ENCODE measurements around the gene NCEH1.

Gene NCEH1

DNA sequence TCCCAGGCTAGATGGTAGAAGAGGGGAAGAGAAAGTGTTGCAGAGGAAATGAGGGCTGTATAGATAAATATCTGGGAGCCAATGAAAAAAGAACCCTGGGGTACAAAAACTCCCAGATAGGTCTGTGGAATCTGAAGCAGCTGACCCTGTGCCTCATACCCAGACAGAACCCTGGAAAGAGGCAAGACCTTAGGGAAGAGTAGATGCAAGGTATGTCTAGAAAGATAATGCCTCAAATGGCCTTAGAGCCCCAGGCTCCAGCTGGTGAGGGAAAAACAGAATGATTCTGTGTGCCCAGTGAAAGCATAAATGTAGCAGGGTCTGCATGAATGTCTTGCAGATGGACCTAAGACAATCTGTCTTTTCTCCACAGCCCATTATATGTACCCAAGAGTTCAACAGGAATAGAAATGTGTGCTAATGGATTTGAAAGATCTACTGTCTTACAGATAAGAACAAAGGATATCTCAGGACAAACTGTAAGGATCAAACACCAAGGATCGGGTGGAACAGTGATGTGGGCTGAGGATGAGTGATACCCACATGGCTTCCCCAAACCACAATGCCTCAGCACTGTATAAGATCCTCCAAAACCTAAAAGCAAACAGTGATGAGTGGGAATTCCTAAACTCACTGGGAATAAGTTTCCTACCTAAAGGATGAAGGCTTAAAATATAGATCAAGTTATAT is 58.8 kb downstream of the NCEH1 start:
- Histone ChIP-seq H3K4me3 (ENCODE audit: low read length) (no peak overlapping the region), H3K9ac (ENCODE audit: low read length) (no peak overlapping the region), H3K36me3 (ENCODE audit: control insufficient read depth, low read depth, low read length) (no peaks in the 10 kb centered on the region), H3K9me3 (ENCODE audit: control insufficient read depth, low read depth, low read length) (no peaks in the 10 kb centered on the region), H3K4me1 (ENCODE audit: control insufficient read depth, low read depth, low read length) (no peaks in the 10 kb centered on the region), H3K27me3 (ENCODE audit: control insufficient read depth, insufficient read depth, low read length) (no peaks in the 10 kb centered on the region), H3K27ac (ENCODE audit: low read length) (no peak overlapping the region)

DNA sequence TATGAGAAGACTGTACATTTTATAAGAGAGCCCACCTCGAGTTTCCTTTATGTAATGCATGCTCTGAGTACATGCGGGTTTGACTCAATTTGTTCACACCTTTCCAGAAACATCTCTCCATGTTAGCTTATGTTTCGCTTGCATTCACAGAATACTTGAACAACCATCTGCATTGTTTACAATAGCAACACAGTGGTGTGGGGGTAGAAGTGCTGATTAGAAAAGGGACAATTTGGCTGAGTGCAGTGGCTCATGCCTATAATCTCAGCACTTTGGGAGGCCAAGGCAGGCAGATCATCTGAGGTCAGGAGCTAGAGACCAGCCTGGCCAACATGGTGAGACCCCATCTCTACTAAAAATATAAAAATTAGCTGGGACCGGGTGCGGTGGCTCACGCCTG is 60.9 kb downstream of the NCEH1 start:
- H3K4me3 ChIP-seq (ENCODE audit: low read length): no peak overlapping the region
- H3K4me1 ChIP-seq (ENCODE audit: control insufficient read depth, low read depth, low read length): no peaks in the 10 kb centered on the region
- H3K36me3 ChIP-seq (ENCODE audit: control insufficient read depth, low read depth, low read length): no peaks in the 10 kb centered on the region
- no peaks in the 10 kb centered on the region for H3K27me3 ChIP-seq (ENCODE audit: control insufficient read depth, insufficient read depth, low read length)
- no peak overlapping the region for H3K27ac ChIP-seq (ENCODE audit: low read length)
- no peak overlapping the region for H3K9ac ChIP-seq (ENCODE audit: low read length)
- no peaks in the 10 kb centered on the region for H3K9me3 ChIP-seq (ENCODE audit: control insufficient read depth, low read depth, low read length)

DNA sequence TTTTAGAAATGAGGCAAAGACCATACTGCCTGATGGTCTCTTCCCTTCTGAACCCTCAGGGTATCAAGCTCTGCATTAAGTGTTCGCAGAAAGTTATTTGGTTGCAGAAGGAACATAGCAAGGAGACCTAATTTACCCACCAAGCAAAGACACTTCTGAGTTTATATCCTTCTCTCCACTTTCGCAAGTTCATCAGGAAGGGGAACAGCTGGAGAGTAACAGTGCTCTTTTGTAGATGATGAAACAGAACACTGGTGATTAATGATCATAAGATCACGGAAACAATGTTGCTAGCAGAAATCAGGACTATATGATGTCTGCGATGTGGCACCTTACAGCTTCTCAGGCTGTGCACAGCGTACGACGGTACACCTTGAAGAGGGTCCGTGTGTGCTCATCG is 62.1 kb downstream of the NCEH1 start:
- no peak overlapping the region for H3K27ac ChIP-seq (ENCODE audit: low read length)
- H3K9ac ChIP-seq (ENCODE audit: low read length): no peak overlapping the region
- H3K36me3 ChIP-seq (ENCODE audit: control insufficient read depth, low read depth, low read length): no peaks in the 10 kb centered on the region
- no peak overlapping the region for H3K4me3 ChIP-seq (ENCODE audit: low read length)
- no peaks in the 10 kb centered on the region for H3K4me1 ChIP-seq (ENCODE audit: control insufficient read depth, low read depth, low read length)
- no peaks in the 10 kb centered on the region for H3K27me3 ChIP-seq (ENCODE audit: control insufficient read depth, insufficient read depth, low read length)
- H3K9me3 ChIP-seq (ENCODE audit: control insufficient read depth, low read depth, low read length): no peaks in the 10 kb centered on the region

DNA sequence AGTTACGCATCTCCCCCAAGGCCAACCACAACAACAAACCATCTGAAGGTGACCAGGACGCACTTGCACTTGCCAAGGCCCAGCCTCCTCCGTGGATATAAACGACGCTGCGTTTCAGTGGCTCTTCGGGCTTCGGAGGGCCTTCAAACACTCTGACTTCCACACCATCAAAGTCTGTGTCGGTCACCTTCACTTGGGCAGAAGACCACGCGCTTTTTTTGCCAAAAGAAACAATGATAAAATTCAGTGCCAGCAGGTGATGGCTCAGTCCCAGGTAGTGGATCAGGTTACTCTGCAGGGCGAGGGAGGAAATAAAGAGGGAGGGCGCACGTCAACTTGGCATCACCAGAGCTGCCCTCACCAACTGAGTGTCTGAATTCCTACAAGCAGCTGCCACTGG is 63.0 kb downstream of the NCEH1 start:
- H3K9ac ChIP-seq (ENCODE audit: low read length): no peak overlapping the region
- no peak overlapping the region for H3K4me3 ChIP-seq (ENCODE audit: low read length)
- H3K36me3 ChIP-seq (ENCODE audit: control insufficient read depth, low read depth, low read length): no peaks in the 10 kb centered on the region
- H3K27me3 ChIP-seq (ENCODE audit: control insufficient read depth, insufficient read depth, low read length): no peaks in the 10 kb centered on the region
- H3K27ac ChIP-seq (ENCODE audit: low read length): no peak overlapping the region
- H3K4me1 ChIP-seq (ENCODE audit: control insufficient read depth, low read depth, low read length): no peaks in the 10 kb centered on the region
- H3K9me3 ChIP-seq (ENCODE audit: control insufficient read depth, low read depth, low read length): no peaks in the 10 kb centered on the region

DNA sequence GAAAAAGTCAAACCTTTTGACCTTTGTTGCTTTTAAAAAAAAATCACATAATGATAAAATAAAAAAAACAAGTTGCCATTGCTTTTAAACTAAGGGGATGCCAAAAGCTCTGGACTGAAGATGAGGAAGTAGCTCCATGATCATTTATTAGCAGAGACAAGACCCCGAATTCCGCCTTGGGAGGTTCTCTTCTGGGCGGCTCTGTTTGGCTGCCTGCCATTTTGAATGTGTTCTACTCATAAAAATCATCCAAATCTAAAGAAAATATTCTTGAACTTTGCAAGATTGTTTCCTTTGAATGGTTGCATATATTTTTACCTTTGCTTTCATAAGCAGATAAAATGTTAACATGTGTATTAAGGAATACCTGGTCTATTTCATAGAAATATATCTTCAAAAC is 63.8 kb downstream of the NCEH1 start:
- H3K4me3 ChIP-seq (ENCODE audit: low read length): no peak overlapping the region
- H3K27ac ChIP-seq (ENCODE audit: low read length): no peak overlapping the region
- no peak overlapping the region for H3K9ac ChIP-seq (ENCODE audit: low read length)
- no peaks in the 10 kb centered on the region for H3K36me3 ChIP-seq (ENCODE audit: control insufficient read depth, low read depth, low read length)
- H3K9me3 ChIP-seq (ENCODE audit: control insufficient read depth, low read depth, low read length): no peaks in the 10 kb centered on the region
- H3K4me1 ChIP-seq (ENCODE audit: control insufficient read depth, low read depth, low read length): no peaks in the 10 kb centered on the region
- H3K27me3 ChIP-seq (ENCODE audit: control insufficient read depth, insufficient read depth, low read length): no peaks in the 10 kb centered on the region

DNA sequence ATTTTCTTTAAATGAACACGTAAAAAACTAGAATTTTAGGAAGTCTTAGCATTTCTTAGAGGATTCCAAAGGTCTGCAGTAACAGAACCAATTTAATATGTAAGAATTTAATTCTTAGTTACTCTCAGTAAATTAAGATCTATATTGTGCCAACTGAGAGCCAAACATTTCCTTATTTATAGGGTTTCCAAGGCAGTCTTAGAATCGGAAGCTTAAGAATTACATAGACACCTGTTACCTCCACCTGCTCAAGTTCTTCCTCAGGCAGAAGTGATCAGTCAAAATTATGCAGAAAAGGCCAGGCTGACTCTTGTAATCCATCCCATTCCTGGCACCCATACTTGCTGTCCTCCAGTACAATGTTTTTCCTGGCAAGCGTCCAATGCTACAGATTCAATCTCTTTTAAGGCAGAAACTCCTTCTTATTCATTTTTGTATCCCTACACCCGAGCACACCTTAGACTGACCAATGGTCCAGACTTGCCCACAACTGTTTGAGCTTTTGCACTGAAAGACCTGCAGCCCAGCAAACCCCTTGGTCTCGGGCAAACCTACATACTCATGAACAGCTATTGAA is 64.3 kb downstream of the NCEH1 start:
- Histone ChIP-seq H3K9me3 (ENCODE audit: control insufficient read depth, low read depth, low read length) (no peaks in the 10 kb centered on the region), H3K27me3 (ENCODE audit: control insufficient read depth, insufficient read depth, low read length) (no peaks in the 10 kb centered on the region), H3K36me3 (ENCODE audit: control insufficient read depth, low read depth, low read length) (no peaks in the 10 kb centered on the region), H3K27ac (ENCODE audit: low read length) (no peak overlapping the region), H3K4me1 (ENCODE audit: control insufficient read depth, low read depth, low read length) (no peaks in the 10 kb centered on the region), H3K4me3 (ENCODE audit: low read length) (no peak overlapping the region), H3K9ac (ENCODE audit: low read length) (no peak overlapping the region)

DNA sequence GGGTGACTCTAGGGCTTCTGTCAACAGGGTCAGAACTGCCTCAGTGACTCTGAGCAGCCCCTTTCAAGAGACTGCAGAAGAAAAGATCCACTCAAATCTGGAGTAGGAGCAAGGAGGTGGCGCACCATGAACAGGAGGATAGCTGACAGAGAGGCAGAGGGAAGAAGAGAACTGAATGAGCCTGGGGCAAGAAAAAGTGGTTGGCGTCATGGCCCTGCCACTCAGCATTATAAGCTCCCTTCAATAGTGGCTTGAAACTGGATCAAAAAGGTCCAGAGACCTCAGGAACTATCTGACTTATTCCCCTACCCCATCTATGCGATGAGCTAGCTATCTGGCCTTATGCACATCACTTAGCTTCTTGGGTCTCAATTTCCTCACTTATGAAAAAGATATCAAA is 66.6 kb downstream of the NCEH1 start:
- Histone ChIP-seq H3K27me3 (ENCODE audit: control insufficient read depth, insufficient read depth, low read length) (no peaks in the 10 kb centered on the region), H3K9me3 (ENCODE audit: control insufficient read depth, low read depth, low read length) (no peaks in the 10 kb centered on the region), H3K9ac (ENCODE audit: low read length) (no peak overlapping the region), H3K36me3 (ENCODE audit: control insufficient read depth, low read depth, low read length) (no peaks in the 10 kb centered on the region), H3K27ac (ENCODE audit: low read length) (no peak overlapping the region), H3K4me1 (ENCODE audit: control insufficient read depth, low read depth, low read length) (no peaks in the 10 kb centered on the region), H3K4me3 (ENCODE audit: low read length) (no peak overlapping the region)

DNA sequence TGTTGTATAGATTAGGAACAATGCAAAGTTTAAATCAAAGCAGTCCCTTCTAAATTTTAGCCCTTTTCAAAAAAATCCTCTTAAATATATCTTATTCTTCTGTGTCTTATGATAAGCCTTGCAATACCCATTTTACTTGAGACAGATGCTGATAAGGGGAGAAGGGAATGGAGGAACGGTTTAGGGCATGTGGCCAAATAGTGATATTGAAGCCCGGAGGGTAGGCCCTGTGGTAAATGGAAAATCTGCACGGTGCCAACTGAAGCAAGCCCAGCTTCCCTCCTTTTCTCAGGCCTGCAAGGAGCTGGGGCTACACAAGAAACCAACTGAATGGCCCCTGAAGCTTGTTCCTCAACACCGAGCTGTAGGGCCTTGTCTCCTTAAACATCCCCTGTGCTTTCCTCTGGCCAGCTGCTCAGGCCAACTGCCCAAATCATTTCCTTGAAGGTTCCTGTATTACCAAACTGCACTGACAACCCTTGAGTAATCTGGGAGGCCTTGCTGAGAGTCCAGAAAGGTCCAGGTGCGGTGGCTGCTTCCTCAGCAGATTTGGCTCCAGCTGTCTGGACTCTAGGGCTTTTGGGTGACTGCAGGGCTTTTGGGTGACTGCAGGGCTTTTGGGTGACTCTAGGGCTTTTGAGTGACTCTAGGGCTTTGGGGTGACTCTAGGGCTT is 67.2 kb downstream of the NCEH1 start:
- no peaks in the 10 kb centered on the region for H3K36me3 ChIP-seq (ENCODE audit: control insufficient read depth, low read depth, low read length)

DNA sequence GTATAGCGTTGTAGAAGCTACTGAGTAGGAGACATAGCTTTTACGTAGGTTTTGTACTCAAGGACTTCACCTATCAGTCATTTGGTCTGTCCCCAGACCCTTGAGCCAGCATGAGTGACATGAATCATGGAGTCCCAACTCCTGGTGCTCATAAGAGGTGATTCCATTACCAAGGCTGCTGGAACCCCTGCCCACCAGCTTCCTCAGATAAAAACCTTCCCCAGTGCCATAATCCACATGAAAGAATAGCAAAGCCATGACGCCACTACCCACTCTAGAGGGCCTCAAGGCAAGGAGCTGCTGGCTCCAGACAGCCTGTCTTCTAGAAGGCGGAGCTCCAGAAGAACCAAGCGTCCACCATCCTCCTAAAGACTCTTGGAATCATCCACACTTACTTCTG is 69.6 kb downstream of the NCEH1 start:
- Histone ChIP-seq H3K9ac (ENCODE audit: low read length) (no peak overlapping the region), H3K36me3 (ENCODE audit: control insufficient read depth, low read depth, low read length) (no peaks in the 10 kb centered on the region), H3K4me1 (ENCODE audit: control insufficient read depth, low read depth, low read length) (no peaks in the 10 kb centered on the region), H3K9me3 (ENCODE audit: control insufficient read depth, low read depth, low read length) (no peaks in the 10 kb centered on the region), H3K4me3 (ENCODE audit: low read length) (no peak overlapping the region), H3K27ac (ENCODE audit: low read length) (no peak overlapping the region), H3K27me3 (ENCODE audit: control insufficient read depth, insufficient read depth, low read length) (no peaks in the 10 kb centered on the region)

More for the DNA sequence above, 67.2 kb downstream of the NCEH1 start:
- no peak overlapping the region for H3K9ac ChIP-seq (ENCODE audit: low read length)
- no peaks in the 10 kb centered on the region for H3K9me3 ChIP-seq (ENCODE audit: control insufficient read depth, low read depth, low read length)
- H3K4me1 ChIP-seq (ENCODE audit: control insufficient read depth, low read depth, low read length): no peaks in the 10 kb centered on the region
- H3K27me3 ChIP-seq (ENCODE audit: control insufficient read depth, insufficient read depth, low read length): no peaks in the 10 kb centered on the region
- H3K27ac ChIP-seq (ENCODE audit: low read length): no peak overlapping the region
- H3K4me3 ChIP-seq (ENCODE audit: low read length): no peak overlapping the region

DNA sequence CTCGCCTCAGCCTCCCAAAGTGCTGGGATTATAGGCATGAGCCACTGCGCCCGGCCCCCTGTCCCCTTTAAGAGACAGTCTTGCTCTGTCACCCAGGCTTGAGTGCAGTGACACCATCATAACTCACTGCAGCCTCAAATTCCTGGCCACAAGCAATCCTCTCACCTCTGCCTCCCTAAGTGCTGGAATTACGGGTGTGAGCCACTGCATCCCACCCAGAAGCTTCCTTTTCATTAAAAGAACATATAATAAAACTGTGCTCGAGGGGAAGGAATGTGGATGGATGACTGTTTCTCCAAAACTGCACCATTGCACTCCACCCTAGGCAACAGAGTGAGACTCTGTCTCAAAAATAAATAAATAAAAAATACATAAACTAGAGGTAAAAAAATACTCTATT is 70.1 kb downstream of the NCEH1 start:
- Histone ChIP-seq H3K27me3 (ENCODE audit: control insufficient read depth, insufficient read depth, low read length) (no peaks in the 10 kb centered on the region), H3K27ac (ENCODE audit: low read length) (no peak overlapping the region), H3K4me3 (ENCODE audit: low read length) (no peak overlapping the region), H3K9ac (ENCODE audit: low read length) (no peak overlapping the region), H3K4me1 (ENCODE audit: control insufficient read depth, low read depth, low read length) (no peaks in the 10 kb centered on the region), H3K36me3 (ENCODE audit: control insufficient read depth, low read depth, low read length) (no peaks in the 10 kb centered on the region), H3K9me3 (ENCODE audit: control insufficient read depth, low read depth, low read length) (no peaks in the 10 kb centered on the region)

DNA sequence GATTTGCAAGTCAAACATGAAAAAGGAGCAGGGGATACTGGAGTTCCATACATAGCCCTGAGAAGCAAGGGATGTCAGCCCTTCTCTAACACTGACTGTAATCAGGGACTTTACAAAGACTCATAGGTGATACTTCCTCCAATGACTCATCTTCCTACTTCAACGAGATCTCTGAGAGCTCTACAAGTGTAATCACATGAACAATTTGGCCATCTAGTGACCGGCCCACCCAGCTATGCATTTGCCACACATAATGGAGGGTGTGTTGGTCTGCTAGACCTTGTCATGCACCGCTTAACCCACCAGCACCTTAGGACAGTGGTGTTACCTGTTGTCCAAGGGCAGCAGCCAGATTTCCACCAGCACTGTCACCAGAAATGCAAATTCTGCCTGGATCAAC is 75.3 kb downstream of the NCEH1 start:
- Histone ChIP-seq H3K9me3 (ENCODE audit: control insufficient read depth, low read depth, low read length) (no peaks in the 10 kb centered on the region), H3K4me1 (ENCODE audit: control insufficient read depth, low read depth, low read length) (no peaks in the 10 kb centered on the region), H3K9ac (ENCODE audit: low read length) (no peak overlapping the region), H3K27me3 (ENCODE audit: control insufficient read depth, insufficient read depth, low read length) (no peaks in the 10 kb centered on the region), H3K36me3 (ENCODE audit: control insufficient read depth, low read depth, low read length) (no peaks in the 10 kb centered on the region), H3K4me3 (ENCODE audit: low read length) (no peak overlapping the region), H3K27ac (ENCODE audit: low read length) (no peak overlapping the region)

DNA sequence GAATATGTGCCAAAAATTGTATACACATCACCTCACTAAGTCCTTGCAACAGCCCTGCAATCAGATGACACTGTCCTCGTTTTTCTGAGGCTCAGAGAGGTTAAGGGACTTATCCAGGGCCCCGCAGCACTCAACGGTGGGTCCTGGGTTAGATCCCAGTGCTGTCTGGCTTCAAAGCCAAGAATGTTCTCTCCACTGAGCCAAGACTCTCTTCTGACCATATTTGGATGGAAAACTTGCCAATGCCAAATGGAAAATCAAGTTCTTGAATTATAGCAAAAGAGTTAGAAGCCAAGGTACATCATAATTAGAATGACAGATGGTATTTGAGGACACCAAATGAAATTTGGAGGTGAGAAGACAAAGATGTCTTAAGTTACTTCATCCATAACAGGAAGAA is 75.9 kb downstream of the NCEH1 start:
- Histone ChIP-seq H3K4me1 (ENCODE audit: control insufficient read depth, low read depth, low read length) (no peaks in the 10 kb centered on the region), H3K9ac (ENCODE audit: low read length) (no peak overlapping the region), H3K9me3 (ENCODE audit: control insufficient read depth, low read depth, low read length) (no peaks in the 10 kb centered on the region), H3K36me3 (ENCODE audit: control insufficient read depth, low read depth, low read length) (no peaks in the 10 kb centered on the region), H3K4me3 (ENCODE audit: low read length) (no peak overlapping the region), H3K27ac (ENCODE audit: low read length) (no peak overlapping the region), H3K27me3 (ENCODE audit: control insufficient read depth, insufficient read depth, low read length) (no peaks in the 10 kb centered on the region)
